ENCODE data around the gene PLXNA2.

DNA sequence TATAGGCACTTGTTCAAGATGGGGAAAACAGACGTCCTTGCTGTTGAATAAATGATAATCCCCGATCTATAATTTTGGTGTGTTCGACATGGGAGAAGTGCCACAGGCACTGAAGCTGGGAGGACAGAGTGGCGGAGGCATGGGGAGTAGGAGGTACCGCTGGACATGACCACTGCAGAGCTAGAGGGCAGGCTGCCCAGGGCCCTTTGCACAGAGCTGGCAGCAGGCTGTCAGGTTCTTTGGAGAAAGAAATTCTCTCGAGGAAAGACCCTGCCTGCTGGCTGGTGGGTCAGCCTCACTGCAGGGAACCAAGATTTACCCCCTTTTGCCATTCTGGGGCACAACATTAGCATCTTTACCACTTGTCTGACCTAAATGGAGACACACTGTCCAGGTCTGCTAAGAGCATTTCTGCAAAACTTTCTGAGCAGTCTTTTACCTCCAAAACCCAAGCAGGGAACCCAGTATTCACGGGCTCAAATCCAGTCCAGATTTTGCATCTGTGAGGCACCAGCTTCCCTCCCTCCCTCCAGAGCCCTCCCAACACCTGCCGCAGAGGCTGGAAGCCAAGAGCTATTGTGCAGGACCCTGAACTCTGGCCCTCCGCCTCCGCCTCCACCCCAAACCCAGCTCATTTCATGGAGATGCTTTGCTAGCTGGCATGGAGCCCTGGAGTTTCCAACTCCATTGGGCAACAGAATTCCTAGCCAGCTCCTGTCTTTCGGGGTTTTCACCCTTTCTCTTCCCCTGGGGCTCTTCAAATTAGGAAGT lies 142.3 kb downstream of the PLXNA2 start:
- TF ChIP-seq, protein P1, sequence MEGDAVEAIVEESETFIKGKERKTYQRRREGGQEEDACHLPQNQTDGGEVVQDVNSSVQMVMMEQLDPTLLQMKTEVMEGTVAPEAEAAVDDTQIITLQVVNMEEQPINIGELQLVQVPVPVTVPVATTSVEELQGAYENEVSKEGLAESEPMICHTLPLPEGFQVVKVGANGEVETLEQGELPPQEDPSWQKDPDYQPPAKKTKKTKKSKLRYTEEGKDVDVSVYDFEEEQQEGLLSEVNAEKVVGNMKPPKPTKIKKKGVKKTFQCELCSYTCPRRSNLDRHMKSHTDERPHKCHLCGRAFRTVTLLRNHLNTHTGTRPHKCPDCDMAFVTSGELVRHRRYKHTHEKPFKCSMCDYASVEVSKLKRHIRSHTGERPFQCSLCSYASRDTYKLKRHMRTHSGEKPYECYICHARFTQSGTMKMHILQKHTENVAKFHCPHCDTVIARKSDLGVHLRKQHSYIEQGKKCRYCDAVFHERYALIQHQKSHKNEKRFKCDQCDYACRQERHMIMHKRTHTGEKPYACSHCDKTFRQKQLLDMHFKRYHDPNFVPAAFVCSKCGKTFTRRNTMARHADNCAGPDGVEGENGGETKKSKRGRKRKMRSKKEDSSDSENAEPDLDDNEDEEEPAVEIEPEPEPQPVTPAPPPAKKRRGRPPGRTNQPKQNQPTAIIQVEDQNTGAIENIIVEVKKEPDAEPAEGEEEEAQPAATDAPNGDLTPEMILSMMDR (IDR thresholded peaks at IDR 0.05) = no peak
- TF ChIP-seq EP300 (IDR thresholded peaks at IDR 0.05) = peak in 1 of 2 donors; percentile 34
- no peak for TF ChIP-seq POLR2A (IDR thresholded peaks at IDR 0.05)
